NCI-H2227 (cell line): Measurements from ENCODE around the gene TMEM163.
"Not testable (repeated sequence)": the region's sequence is repeated elsewhere in the genome, so short reads cannot be mapped to it uniquely, and the experiment has no call there.

Experiments
- DNase-seq: peaks from one replicate; lab custom pipeline; 2025; ENCODE audit not compliant: unreplicated experiment; lab: John Stamatoyannopoulos, UW

The TMEM163 gene

DNA sequence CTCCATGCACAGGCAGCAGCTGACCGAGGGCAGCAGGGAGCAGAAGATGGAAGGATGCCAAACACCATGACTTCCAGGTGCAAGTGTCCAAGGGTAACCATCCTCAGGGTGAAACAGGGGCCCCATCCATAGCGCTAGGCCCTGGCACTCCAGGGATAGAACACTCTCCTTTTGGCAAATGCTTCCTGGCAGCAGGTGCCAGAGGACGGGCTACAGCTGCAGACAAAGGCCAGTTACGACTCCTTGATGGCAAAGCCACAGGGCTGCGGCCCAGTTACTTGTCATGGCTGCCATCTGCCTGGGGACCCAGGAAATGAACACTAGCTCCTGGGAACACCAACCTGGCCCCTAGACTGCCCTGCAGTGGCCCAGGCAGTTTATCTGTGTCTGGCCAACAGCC is 178.8 kb downstream of the TMEM163 start:
- DNase-seq = no peak

GRCh38 chr2:134537702-134538101 is 181.1 kb downstream of the TMEM163 start:
- DNase-seq = no peak

DNA sequence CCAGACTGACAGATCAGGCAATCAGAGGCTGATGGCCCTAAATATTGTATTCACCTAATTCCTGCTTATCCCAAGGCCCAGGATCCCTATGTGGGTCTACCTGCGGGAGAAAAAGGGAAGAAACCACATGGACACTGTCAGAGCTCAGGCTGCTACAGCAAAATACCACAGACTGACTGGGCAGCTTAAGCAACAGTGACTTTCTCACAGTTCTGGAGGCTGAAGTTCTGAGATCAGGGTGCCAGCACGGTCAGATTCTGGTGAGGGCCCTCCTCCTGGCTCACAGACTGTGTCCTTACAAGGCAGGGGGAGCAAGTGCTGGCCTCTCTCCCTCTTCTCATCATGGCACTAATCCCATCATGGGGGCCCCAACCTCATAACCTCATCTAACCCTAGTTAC is 181.7 kb downstream of the TMEM163 start:
- no peak for DNase-seq

- no peak for DNase-seq
Observed at GRCh38 chr2:134536296-134536695, 182.5 kb downstream of the TMEM163 start.

DNA sequence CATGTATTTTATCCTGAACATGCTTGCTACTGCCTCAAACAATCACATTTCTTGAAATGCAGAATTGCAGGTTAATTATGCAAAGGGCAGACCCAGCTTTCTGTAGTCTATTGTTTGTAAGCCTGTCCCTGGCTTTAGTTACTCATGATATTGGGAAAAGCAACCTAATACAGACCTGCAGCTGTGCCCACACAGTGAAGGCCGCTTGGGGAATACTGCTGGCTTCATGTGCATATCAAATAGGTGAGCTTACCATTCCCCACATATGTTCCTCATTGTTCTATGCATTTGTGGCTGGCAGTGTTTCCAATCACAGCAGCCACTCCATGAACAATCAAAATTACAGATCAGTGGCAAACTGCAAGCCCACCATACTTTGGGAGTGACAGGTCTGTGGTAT is 186.3 kb downstream of the TMEM163 start:
- no peak for DNase-seq

GRCh38 chr2:134527381-134527780 is 191.4 kb downstream of the TMEM163 start:
- DNase-seq = no peak

- peak; percentile 74 for DNase-seq
Observed at GRCh38 chr2:134522496-134523455, 196.0 kb downstream of the TMEM163 start.

GRCh38 chr2:134518101-134518500 is 200.7 kb downstream of the TMEM163 start:
- no peak for DNase-seq

DNA sequence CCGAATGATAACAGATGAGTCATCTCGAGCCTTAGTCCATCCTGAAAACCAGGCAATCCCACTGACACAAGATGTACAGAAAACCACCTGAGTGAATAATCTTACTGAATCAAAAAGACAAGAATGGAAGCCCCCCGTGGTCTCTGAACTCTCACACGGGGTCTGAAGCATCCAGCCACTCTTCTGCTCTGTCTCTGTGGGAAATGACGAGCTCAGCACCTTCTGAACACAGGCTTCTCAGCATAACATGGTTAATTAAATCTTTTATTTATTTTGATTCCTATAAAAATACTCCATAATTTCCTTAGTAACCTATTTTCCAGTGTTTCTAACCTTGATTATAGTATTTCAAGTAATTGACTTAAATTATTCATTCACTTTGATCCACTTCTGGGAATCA is 203.7 kb downstream of the TMEM163 start:
- no peak for DNase-seq

DNA sequence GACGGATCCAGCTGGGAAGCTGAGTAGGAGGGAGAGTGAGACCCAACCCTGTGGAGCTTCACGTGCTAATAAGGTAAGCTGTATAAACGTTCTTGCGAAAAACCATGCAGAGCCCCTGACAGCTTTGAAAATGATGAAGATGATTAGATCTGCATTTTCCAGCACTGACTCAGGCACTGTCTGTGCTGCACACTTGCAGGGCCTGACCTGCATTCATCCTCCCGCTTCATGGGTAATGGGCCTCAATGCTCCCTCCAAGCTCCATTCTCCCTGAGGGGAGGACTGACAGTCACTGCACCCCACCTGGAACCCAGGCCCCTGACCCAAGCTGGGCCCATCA is 205.4 kb downstream of the TMEM163 start:
- no peak for DNase-seq

DNA sequence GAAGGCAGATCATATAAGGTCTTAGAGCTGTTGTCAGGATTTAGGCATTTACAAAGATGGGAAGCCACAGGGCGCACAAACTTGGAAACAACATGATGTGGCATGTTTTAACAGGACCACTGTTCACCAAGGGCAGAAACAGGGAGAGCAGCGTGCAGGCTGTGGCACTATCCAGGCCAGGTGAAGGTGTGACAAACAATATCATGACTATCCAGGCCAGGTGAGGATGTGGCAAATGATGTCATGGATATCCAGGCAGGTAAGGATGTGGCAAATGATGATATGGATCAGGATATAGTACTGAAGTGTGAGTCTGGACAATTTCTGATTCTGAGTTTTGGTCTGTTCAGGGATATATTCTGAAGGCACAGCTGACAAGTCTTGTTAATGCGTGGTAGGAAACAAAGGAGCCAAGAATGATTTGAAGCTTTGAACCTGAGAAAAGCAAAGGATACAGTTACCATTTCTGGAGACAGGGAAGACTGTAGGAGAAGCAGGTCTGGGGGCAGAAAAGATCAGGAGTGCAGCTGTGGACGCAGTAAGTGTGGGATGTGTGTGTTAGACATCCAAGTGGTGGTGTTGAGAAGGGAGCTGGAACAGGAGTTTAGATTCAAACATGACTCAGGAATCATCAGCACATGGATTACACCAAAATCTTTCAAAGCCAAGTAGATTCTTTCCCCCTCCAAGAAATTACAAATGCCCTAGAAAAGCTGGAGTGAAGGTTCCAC is 205.9 kb downstream of the TMEM163 start:
- no peak for DNase-seq

DNA sequence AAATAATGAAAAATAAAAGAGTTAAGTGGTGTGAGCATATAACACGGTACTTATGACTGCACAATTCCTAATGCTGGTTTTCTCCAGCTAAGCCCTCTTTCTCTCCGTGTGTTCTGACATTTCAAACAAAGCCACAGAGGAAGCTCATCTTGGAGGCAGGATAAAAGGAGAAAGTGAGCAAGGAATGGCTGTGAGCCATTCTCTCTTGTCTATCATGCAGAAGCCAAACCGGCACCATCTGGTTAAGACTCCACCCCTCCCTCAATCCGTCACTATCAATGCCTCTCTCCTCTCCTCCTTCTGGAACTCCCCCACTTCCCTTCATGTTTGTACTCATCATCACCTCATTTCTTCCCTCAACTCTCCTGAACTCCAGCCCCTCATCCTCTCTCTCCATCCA is 210.4 kb downstream of the TMEM163 start:
- DNase-seq = no peak

GRCh38 chr2:134507697-134508096 is 211.1 kb downstream of the TMEM163 start:
- DNase-seq = no peak

DNA sequence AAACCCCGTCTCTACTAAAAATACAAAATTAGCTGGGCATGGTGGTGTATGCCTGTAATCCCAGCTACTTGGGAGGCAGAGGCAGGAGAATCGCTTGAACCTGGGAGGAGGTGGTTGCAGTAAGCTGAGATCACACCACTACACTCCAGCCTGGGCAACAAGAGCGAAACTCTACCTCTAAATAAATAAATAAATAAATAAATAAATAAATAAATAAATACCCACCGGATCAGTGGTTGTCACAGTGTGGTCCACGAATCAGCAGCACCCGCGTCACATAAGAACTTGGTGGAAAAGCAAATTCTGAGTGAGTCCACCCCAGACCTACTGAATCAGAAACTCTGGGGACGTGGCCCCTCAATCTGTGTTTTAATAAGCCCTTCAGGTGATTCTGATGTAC is 211.6 kb downstream of the TMEM163 start:
- not testable (repeated sequence) for DNase-seq

GRCh38 chr2:134505446-134505845 is 213.4 kb downstream of the TMEM163 start:
- no peak for DNase-seq

DNA sequence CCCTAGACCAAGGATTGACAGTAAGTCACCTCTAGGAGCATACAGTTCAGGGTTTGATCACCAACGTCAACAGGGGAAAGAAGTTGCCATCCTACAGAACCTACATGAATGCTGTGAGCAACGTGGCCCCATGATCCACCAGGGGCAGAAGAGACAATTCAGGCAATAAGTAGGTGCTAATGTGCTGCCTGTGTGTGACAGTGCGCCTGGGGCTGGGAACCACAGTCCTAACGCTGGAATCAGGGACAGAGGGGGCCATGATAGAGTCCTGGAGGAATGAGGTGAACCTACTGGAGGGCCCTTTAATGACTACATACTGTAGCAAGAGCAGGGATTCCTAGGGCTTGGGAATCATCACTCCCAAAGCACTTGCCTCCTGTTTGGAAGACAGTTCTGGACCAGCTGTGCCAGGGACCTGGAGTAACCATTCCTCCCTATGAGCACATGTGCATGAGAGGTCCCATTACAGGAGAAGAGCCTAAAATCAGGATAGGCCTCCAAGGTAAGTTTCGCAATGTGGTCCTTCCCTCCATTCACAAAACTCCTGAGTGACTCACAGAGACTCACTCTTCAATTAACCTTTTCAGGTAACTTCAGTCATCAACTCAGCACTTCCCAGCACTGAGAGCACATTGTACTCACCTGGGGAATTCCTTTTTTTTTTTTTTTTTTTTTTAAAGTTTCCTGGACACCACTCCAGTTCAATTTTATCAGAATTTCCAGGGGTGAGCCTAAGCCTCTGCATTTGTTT is 214.0 kb downstream of the TMEM163 start:
- DNase-seq = no peak

GRCh38 chr2:134502104-134502503 is 216.7 kb downstream of the TMEM163 start:
- DNase-seq = no peak

DNA sequence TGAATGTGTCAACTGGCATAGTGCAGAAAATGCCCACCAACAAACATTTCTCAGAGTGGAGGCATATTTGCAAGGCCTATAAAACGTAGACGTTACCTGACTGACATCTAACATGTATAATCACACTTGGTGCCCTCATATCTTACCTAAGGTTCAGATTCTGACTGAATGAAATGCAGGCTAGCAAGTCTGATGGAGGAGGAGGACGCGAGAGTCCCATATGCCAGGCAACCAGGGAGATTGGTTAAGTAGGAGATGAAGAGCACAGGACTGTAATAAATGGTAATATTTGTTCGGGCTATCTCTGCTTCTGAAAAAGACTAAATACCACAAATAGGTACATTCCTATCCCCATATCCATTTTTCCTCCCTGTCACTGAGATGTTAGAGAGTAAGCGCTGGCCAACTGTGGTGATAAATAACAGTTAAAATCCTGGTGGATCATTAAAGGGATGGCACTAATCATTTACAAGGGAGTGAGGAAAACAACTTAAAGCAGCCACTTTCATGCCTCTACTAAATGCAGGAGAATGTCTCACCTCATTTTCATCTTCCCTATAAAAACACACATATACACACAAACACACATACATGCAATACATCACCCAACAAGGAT is 217.2 kb downstream of the TMEM163 start:
- DNase-seq = no peak

GRCh38 chr2:134500211-134500935 is 218.4 kb downstream of the TMEM163 start:
- no peak for DNase-seq

DNA sequence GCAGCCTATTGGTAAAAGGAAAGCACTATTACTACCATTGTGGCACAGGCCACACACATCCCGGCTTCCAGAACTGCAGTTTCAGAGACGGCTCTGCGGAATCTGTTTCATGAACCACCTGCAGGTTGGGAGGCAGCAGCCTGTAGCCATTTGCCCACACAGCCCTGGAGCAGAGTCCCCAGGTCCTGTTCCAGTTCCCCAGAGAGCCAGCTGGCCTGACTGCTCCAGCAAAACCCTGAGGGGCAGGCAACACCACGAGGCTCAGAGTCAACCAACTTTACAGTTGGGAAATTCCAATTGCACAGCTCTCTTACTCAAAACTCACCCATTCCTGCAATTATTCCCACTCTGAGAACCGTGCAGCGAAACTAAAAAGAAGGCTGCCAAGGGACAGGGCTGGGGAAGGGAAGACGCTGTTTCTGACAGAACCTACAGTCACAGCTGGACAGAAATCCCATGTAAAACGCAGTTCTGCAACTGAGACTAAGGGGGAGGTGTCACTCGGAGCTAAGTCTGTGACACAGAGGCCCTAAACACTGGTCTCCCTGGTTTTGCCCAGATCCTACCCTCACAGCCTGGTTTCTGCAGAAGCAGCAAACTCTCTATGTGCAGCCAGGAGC is 219.4 kb downstream of the TMEM163 start:
- DNase-seq = no peak
